HEK293 (cell line): ENCODE data around the gene KYAT1.

Experiments used
- CTCF ChIA-PET: fragments of 350-600 bp; formaldehyde crosslinking; extraction: SDS; loops from one replicate; lab custom pipeline; 2021; ENCODE audit warnings: antibody characterized with exemption; lab: Yijun Ruan, JAX
- POLR2A ChIA-PET: fragments of 300-600 bp; formaldehyde crosslinking; extraction: SDS; loops from one replicate; lab custom pipeline; 2020; ENCODE audit warnings: antibody characterized with exemption, inconsistent platforms; lab: Yijun Ruan, JAX
- H3K27ac ChIP-seq: fragments of 200-500 bp; sonication (Bioruptor generic); 2 replicates; pipeline ENCODE4 v1.5.1; 2014; ENCODE audit warnings: low read depth, low read length, control low read depth, inconsistent platforms; ENCODE audit errors: extremely low read depth
- H3K36me3 ChIP-seq, 2 experiments: fragments of 200-500 bp in 1 of 2; sonication (Bioruptor generic) in 1 of 2; 1 replicate in 1 of 2; 2 replicates in 1 of 2; pipeline ENCODE4 v1.5.1; 2014 to 2017; ENCODE audit warnings: inconsistent platforms in 2 of 2, low read length in 2 of 2; ENCODE audit not compliant: control insufficient read depth in 2 of 2, insufficient read depth in 1 of 2
- H3K4me1 ChIP-seq: fragments of 200-500 bp; sonication (Bioruptor generic); 2 replicates; pipeline ENCODE4 v1.5.1; 2014; ENCODE audit warnings: mild to moderate bottlenecking, low read length, inconsistent platforms; ENCODE audit not compliant: control insufficient read depth, insufficient read depth
- H3K4me3 ChIP-seq: 2 replicates; pipeline ENCODE4 v1.5.1; 2011; ENCODE audit warnings: low read depth, mild to moderate bottlenecking, control low read depth, low read length, moderate library complexity
- H3K9me3 ChIP-seq: fragments of 200-500 bp; sonication (Bioruptor generic); 2 replicates; pipeline ENCODE4 v1.5.1; 2014; ENCODE audit warnings: low read depth, low read length, inconsistent platforms; ENCODE audit not compliant: control insufficient read depth, insufficient read depth
- EGR2 ChIP-seq: fragments of 450-650 bp; formaldehyde crosslinking; IDR thresholded peaks from 2 replicates; pipeline ENCODE4 v1.5.1; 2016; ENCODE audit warnings: low read depth, missing biosample characterization, missing genetic modification characterization
- KLF1 ChIP-seq: fragments of 450-650 bp; formaldehyde crosslinking; IDR thresholded peaks from 2 replicates; pipeline ENCODE4 v1.5.1; 2016; ENCODE audit warnings: missing biosample characterization, missing genetic modification characterization
- TRIM28 ChIP-seq: IDR thresholded peaks from 2 replicates; pipeline ENCODE4 v1.6.1; 2011; ENCODE audit warnings: low read length, control low read depth, borderline replicate concordance
- YY2 ChIP-seq: fragments of 450-650 bp; formaldehyde crosslinking; IDR thresholded peaks from 2 replicates; pipeline ENCODE4 v1.5.1; 2016; ENCODE audit warnings: missing biosample characterization, missing genetic modification characterization
- ZBTB20 ChIP-seq: fragments of 450-650 bp; formaldehyde crosslinking; IDR thresholded peaks from 2 replicates; pipeline ENCODE4 v1.5.1; 2016; ENCODE audit warnings: missing biosample characterization, missing genetic modification characterization
- ZFHX2 ChIP-seq: fragments of 450-650 bp; formaldehyde crosslinking; conservative IDR thresholded peaks from 2 replicates; pipeline ENCODE4 v1.5.1; 2016; ENCODE audit warnings: missing biosample characterization, missing genetic modification characterization
- ZNF114 ChIP-seq: fragments of 450-650 bp; formaldehyde crosslinking; IDR thresholded peaks from 2 replicates; pipeline ENCODE4 v1.5.0; 2017; ENCODE audit warnings: missing biosample characterization, missing genetic modification characterization
- ZNF121 ChIP-seq: fragments of 450-650 bp; formaldehyde crosslinking; IDR thresholded peaks from 2 replicates; pipeline ENCODE4 v1.5.1; 2016; ENCODE audit warnings: missing biosample characterization, missing genetic modification characterization
- ZNF174 ChIP-seq: fragments of 450-650 bp; formaldehyde crosslinking; IDR thresholded peaks from 2 replicates; pipeline ENCODE4 v1.5.0; 2017; ENCODE audit warnings: missing biosample characterization, mild to moderate bottlenecking, missing genetic modification characterization
- ZNF48 ChIP-seq: fragments of 450-650 bp; formaldehyde crosslinking; IDR thresholded peaks from 2 replicates; pipeline ENCODE4 v1.5.1; 2016; ENCODE audit warnings: missing biosample characterization, missing genetic modification characterization
- ZNF704 ChIP-seq: fragments of 450-650 bp; formaldehyde crosslinking; IDR thresholded peaks from 2 replicates; pipeline ENCODE4 v1.5.1; 2016; ENCODE audit warnings: missing biosample characterization, missing genetic modification characterization
- TF ChIP-seq, protein P1 (sequence below): fragments of 450-650 bp; formaldehyde crosslinking; IDR thresholded peaks from 2 replicates; pipeline ENCODE4 v1.5.1; 2016; ENCODE audit warnings: missing biosample characterization, missing genetic modification characterization, low read depth
- TF ChIP-seq, protein P2 (sequence below): fragments of 450-650 bp; formaldehyde crosslinking; IDR thresholded peaks from 2 replicates; pipeline ENCODE4 v1.5.1; 2017; ENCODE audit warnings: missing biosample characterization, missing genetic modification characterization
- TF ChIP-seq, protein P3 (sequence below): fragments of 450-650 bp; formaldehyde crosslinking; IDR thresholded peaks from 2 replicates; pipeline ENCODE4 v1.5.1; 2016; ENCODE audit warnings: missing biosample characterization, missing genetic modification characterization
- TF ChIP-seq, protein P4 (sequence below): fragments of 450-650 bp; formaldehyde crosslinking; IDR thresholded peaks from 2 replicates; pipeline ENCODE4 v1.5.1; 2016; ENCODE audit warnings: missing biosample characterization, missing genetic modification characterization
- TF ChIP-seq, protein P5 (sequence below): fragments of 450-650 bp; formaldehyde crosslinking; IDR thresholded peaks from 2 replicates; pipeline ENCODE4 v1.5.1; 2017; ENCODE audit warnings: missing biosample characterization, missing genetic modification characterization
- TF ChIP-seq, protein P6 (sequence below): fragments of 450-650 bp; formaldehyde crosslinking; IDR thresholded peaks from 2 replicates; pipeline ENCODE4 v1.5.1; 2016; ENCODE audit warnings: missing biosample characterization, missing genetic modification characterization, borderline replicate concordance

KYAT1 gene

GRCh38 chr9:128901379-128901778 lies 19.6 kb upstream of the KYAT1 start:
- Histone ChIP-seq H3K4me3 (no peak overlapping the region), H3K36me3 (peaks cover 0 to 18% of the 10 kb centered on the region in 2 experiments; a peak in 2 of 3 replicates), H3K9me3 (no peaks in the 10 kb centered on the region), H3K4me1 (no peaks in the 10 kb centered on the region), H3K27ac (no peak overlapping the region)
- ChIA-PET POLR2A (no interaction called here), CTCF (interaction anchor here (0.6 to 0.7 kb wide), 3 partner anchors 20 to 23 kb away, joined by 3 to 6 read pairs (median 4); no protein-coding TSS in a partner anchor)
- no peak for TF ChIP-seq YY2 (tag by site-specific recombination)
- no peak for TF ChIP-seq ZFHX2 (tag by site-specific recombination)
- TF ChIP-seq ZNF48 = no peak
- TF ChIP-seq ZNF174 (tag by site-specific recombination) = no peak
- TF ChIP-seq ZNF121 (tag by site-specific recombination) = peak; percentile 50; the same call in 1 of the 2 replicates
- TF ChIP-seq, protein P1, sequence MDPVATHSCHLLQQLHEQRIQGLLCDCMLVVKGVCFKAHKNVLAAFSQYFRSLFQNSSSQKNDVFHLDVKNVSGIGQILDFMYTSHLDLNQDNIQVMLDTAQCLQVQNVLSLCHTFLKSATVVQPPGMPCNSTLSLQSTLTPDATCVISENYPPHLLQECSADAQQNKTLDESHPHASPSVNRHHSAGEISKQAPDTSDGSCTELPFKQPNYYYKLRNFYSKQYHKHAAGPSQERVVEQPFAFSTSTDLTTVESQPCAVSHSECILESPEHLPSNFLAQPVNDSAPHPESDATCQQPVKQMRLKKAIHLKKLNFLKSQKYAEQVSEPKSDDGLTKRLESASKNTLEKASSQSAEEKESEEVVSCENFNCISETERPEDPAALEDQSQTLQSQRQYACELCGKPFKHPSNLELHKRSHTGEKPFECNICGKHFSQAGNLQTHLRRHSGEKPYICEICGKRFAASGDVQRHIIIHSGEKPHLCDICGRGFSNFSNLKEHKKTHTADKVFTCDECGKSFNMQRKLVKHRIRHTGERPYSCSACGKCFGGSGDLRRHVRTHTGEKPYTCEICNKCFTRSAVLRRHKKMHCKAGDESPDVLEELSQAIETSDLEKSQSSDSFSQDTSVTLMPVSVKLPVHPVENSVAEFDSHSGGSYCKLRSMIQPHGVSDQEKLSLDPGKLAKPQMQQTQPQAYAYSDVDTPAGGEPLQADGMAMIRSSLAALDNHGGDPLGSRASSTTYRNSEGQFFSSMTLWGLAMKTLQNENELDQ (tag by site-specific recombination) = no peak

GRCh38 chr9:128899566-128900322 lies 18.0 kb upstream of the KYAT1 start:
- Histone ChIP-seq H3K36me3 (peaks cover 0 to 31% of the 10 kb centered on the region in 2 experiments; a peak in 2 of 3 replicates), H3K9me3 (no peaks in the 10 kb centered on the region), H3K4me3 (no peak overlapping the region), H3K27ac (no peak overlapping the region), H3K4me1 (no peaks in the 10 kb centered on the region)
- POLR2A ChIA-PET = interaction anchor here (1.2 kb wide), 1 partner anchor 21 kb away, joined by 4 read pairs; no protein-coding TSS in a partner anchor
- CTCF ChIA-PET = no interaction called here
- TF ChIP-seq, protein P2, sequence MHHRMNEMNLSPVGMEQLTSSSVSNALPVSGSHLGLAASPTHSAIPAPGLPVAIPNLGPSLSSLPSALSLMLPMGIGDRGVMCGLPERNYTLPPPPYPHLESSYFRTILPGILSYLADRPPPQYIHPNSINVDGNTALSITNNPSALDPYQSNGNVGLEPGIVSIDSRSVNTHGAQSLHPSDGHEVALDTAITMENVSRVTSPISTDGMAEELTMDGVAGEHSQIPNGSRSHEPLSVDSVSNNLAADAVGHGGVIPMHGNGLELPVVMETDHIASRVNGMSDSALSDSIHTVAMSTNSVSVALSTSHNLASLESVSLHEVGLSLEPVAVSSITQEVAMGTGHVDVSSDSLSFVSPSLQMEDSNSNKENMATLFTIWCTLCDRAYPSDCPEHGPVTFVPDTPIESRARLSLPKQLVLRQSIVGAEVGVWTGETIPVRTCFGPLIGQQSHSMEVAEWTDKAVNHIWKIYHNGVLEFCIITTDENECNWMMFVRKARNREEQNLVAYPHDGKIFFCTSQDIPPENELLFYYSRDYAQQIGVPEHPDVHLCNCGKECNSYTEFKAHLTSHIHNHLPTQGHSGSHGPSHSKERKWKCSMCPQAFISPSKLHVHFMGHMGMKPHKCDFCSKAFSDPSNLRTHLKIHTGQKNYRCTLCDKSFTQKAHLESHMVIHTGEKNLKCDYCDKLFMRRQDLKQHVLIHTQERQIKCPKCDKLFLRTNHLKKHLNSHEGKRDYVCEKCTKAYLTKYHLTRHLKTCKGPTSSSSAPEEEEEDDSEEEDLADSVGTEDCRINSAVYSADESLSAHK = no peak
- TF ChIP-seq, protein P3, sequence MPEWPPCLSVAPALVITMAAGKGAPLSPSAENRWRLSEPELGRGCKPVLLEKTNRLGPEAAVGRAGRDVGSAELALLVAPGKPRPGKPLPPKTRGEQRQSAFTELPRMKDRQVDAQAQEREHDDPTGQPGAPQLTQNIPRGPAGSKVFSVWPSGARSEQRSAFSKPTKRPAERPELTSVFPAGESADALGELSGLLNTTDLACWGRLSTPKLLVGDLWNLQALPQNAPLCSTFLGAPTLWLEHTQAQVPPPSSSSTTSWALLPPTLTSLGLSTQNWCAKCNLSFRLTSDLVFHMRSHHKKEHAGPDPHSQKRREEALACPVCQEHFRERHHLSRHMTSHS = no peak
- TF ChIP-seq ZNF174 (tag by site-specific recombination) (no peak), ZNF114 (tag by site-specific recombination) (no peak), ZNF704 (tag by site-specific recombination) (no peak), ZFHX2 (tag by site-specific recombination) (peak; percentile 57), ZBTB20 (tag by site-specific recombination) (peak; percentile 35; the same call in 1 of the 2 replicates), KLF1 (peak; percentile 39; the same call in 1 of the 2 replicates), EGR2 (tag by site-specific recombination) (peak; percentile 46), TRIM28 (no peak)
- TF ChIP-seq, protein P4, sequence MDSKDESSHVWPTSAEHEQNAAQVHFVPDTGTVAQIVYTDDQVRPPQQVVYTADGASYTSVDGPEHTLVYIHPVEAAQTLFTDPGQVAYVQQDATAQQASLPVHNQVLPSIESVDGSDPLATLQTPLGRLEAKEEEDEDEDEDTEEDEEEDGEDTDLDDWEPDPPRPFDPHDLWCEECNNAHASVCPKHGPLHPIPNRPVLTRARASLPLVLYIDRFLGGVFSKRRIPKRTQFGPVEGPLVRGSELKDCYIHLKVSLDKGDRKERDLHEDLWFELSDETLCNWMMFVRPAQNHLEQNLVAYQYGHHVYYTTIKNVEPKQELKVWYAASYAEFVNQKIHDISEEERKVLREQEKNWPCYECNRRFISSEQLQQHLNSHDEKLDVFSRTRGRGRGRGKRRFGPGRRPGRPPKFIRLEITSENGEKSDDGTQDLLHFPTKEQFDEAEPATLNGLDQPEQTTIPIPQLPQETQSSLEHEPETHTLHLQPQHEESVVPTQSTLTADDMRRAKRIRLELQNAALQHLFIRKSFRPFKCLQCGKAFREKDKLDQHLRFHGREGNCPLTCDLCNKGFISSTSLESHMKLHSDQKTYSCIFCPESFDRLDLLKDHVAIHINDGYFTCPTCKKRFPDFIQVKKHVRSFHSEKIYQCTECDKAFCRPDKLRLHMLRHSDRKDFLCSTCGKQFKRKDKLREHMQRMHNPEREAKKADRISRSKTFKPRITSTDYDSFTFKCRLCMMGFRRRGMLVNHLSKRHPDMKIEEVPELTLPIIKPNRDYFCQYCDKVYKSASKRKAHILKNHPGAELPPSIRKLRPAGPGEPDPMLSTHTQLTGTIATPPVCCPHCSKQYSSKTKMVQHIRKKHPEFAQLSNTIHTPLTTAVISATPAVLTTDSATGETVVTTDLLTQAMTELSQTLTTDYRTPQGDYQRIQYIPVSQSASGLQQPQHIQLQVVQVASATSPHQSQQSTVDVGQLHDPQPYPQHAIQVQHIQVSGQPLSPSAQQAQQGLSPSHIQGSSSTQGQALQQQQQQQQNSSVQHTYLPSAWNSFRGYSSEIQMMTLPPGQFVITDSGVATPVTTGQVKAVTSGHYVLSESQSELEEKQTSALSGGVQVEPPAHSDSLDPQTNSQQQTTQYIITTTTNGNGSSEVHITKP = peak; percentile 43
- TF ChIP-seq, protein P5, sequence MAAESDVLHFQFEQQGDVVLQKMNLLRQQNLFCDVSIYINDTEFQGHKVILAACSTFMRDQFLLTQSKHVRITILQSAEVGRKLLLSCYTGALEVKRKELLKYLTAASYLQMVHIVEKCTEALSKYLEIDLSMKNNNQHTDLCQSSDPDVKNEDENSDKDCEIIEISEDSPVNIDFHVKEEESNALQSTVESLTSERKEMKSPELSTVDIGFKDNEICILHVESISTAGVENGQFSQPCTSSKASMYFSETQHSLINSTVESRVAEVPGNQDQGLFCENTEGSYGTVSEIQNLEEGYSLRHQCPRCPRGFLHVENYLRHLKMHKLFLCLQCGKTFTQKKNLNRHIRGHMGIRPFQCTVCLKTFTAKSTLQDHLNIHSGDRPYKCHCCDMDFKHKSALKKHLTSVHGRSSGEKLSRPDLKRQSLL = no peak
- TF ChIP-seq, protein P6, sequence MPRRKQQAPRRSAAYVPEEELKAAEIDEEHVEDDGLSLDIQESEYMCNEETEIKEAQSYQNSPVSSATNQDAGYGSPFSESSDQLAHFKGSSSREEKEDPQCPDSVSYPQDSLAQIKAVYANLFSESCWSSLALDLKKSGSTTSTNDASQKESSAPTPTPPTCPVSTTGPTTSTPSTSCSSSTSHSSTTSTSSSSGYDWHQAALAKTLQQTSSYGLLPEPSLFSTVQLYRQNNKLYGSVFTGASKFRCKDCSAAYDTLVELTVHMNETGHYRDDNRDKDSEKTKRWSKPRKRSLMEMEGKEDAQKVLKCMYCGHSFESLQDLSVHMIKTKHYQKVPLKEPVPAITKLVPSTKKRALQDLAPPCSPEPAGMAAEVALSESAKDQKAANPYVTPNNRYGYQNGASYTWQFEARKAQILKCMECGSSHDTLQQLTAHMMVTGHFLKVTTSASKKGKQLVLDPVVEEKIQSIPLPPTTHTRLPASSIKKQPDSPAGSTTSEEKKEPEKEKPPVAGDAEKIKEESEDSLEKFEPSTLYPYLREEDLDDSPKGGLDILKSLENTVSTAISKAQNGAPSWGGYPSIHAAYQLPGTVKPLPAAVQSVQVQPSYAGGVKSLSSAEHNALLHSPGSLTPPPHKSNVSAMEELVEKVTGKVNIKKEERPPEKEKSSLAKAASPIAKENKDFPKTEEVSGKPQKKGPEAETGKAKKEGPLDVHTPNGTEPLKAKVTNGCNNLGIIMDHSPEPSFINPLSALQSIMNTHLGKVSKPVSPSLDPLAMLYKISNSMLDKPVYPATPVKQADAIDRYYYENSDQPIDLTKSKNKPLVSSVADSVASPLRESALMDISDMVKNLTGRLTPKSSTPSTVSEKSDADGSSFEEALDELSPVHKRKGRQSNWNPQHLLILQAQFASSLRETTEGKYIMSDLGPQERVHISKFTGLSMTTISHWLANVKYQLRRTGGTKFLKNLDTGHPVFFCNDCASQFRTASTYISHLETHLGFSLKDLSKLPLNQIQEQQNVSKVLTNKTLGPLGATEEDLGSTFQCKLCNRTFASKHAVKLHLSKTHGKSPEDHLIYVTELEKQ (tag by site-specific recombination) = no peak
